GM19397 (cell line): ENCODE measurements around the gene FARP2.

Experiments
- ATAC-seq: cut with Tn5 transposase; IDR thresholded peaks from one replicate; pipeline ENCODE4 v1.9.1; 2021; ENCODE audit warnings: mild to moderate bottlenecking, moderate library complexity; ENCODE audit not compliant: unreplicated experiment

The FARP2 gene

DNA sequence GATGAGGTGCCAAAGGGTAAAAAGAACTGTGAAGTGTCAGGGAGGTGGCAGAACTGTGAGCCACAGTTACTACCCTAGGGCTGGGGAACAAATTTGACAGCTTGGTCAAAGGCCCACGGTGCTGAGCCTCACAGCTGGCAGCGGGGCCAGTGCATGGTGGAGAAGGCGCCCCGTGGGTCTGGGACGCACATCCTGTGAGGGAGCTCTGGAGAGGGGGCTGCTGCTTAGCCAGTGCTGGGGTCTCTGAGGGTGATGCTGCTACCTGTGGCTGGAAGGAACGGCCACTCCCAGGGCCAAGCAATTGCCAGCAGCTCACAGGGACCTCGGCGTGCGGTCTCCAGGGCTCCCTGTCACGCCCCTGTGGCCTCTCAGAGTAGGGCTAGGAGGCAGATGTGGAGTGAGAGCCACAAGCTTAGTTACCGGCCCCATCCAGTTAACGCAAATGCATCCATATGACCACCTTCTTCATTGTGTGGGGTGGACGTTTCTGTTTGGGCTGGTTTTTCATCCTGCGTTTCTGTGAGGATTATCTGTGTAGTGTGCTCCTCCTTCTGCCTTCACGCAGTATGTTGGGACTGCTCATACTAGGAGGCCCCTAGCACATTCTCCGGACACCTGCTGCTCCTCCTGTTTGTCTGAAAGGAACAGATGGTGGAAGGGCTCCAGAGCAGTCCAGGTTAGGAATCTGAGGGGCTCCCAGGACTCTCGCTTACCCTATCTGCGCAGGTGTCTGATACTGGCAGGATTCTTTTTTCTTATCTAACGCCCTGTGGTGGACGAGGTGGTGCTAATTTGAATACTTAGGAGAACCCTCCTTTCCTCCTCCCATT is 126.3 kb downstream of the FARP2 start:
- ATAC-seq = no peak

- ATAC-seq = no peak
Measured at GRCh38 chr2:241483305-241483704, 127.2 kb downstream of the FARP2 start.

GRCh38 chr2:241485172-241485911 is 129.3 kb downstream of the FARP2 start:
- ATAC-seq = no peak

- no peak for ATAC-seq
Measured at GRCh38 chr2:241489088-241489487, 133.0 kb downstream of the FARP2 start.

GRCh38 chr2:241489733-241490680 is 133.9 kb downstream of the FARP2 start:
- no peak for ATAC-seq

GRCh38 chr2:241490825-241491506 is 134.9 kb downstream of the FARP2 start:
- no peak for ATAC-seq

GRCh38 chr2:241491549-241492173 is 135.6 kb downstream of the FARP2 start:
- no peak for ATAC-seq

DNA sequence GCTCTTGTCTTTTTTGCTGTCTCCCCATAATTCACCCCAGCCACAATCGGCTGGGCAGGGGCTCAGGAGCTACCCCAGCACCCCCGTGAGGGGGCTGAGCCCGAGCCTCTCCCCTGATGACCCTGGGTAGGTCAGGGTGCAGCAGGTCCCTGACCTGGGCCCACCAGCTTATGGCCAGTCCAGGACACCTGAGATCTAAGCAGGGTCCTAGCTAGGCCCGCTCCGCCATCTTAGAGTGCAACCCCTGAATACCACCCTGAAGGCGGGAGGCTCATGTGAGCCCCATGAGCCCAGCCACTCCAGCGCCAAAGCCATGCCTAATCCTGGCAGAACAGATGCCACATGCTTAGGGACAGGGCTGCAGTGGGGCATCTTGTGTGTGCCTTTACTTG is 136.1 kb downstream of the FARP2 start:
- ATAC-seq = no peak

DNA sequence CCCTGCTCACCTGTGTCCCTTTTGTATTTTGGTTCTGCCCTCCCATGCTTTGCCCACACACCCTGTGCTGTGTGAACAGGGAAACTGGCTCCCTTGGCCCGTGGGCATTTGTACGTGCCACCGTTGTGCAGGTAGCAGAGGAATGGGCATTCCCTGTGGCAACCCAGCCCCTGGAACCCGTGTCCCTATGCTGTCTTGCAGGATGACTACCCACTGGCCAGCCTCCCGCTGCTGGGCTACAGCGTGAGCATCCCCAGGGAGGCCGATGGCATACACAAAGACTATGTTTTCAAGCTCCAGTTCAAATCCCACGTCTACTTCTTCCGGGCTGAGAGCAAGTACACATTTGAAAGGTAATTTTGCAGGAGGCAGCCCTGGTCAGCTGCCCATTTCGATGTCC is 137.0 kb downstream of the FARP2 start:
- ATAC-seq = no peak

GRCh38 chr2:241494311-241494908 is 138.3 kb downstream of the FARP2 start:
- ATAC-seq = no peak

DNA sequence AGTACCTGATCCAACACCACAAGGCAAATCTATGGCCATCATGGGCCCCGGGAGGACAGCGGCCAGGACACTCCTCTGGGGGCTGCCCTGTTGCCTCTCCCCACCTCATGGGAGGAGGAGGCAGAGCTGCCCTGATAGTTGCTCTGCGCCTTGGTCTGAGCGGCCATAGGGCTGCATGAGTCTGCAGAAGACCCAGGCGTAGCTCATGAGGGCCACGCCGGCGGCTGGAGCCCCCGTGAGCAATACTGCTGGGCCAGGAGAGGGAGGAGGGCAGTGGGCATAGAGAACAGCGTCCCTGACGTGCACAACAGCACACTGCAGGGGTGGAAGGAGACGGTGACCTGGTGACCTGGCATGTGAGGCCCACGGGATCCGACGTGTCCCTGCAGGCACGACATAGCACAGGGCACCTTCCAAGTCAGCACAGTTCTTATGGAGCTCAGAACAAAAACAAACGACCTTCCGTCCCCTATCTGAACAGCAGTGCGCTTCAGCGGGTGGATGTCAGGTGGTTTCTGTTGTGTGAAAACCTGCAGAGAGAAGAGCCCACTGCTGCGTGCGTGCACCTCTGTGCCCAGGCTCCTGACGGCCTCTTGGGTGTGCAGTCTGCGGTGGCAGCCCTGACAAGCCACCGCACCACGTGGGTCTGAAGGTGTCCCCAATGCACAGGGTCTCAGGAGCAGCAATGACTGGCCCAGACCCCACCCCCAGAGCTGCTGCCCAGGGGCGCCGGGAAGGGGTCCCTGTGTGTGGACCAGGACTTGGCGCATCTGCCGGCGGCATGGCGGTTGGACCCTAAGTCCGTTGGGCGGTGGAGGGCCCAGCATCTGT is 139.3 kb downstream of the FARP2 start:
- no peak for ATAC-seq

- ATAC-seq = no peak
Measured at GRCh38 chr2:241496003-241496707, 140.1 kb downstream of the FARP2 start.

- no peak for ATAC-seq
Measured at GRCh38 chr2:241496904-241497877, 141.1 kb downstream of the FARP2 start.

GRCh38 chr2:241498115-241499070 is 142.3 kb downstream of the FARP2 start:
- no peak for ATAC-seq

GRCh38 chr2:241499146-241499965 is 143.3 kb downstream of the FARP2 start:
- ATAC-seq = no peak
